MM.1S (cell line): ENCODE data around the gene ANKRD60.

Source experiments
- DNase-seq: peaks from one replicate; pipeline ENCODE4 v3.0.0-alpha.2; 2015
- H2AFZ ChIP-seq: fragments of 300-600 bp; sonication (generic); 2 replicates; pipeline ENCODE4 v1.6.0; 2016; ENCODE audit warnings: antibody characterized with exemption, low read length
- H3F3A ChIP-seq: fragments of 300-600 bp; sonication (generic); 2 replicates; pipeline ENCODE4 v1.6.1; 2016; ENCODE audit warnings: mild to moderate bottlenecking, antibody characterized with exemption, low read length, moderate library complexity, mixed read lengths; ENCODE audit not compliant: insufficient read depth
- H3K27ac ChIP-seq: fragments of 300-600 bp; sonication (generic); 2 replicates; pipeline ENCODE4 v1.5.1; 2016; ENCODE audit warnings: mild to moderate bottlenecking, low read length
- H3K27me3 ChIP-seq: fragments of 300-600 bp; sonication (generic); replicated peaks from 2 replicates; pipeline ENCODE4 v1.6.0; 2016; ENCODE audit warnings: low read length; ENCODE audit not compliant: insufficient read depth
- H3K36me3 ChIP-seq: fragments of 300-600 bp; sonication (generic); replicated peaks from 2 replicates; pipeline ENCODE4 v1.6.1; 2016; ENCODE audit warnings: mild to moderate bottlenecking, low read length, mixed read lengths; ENCODE audit not compliant: insufficient read depth
- H3K4me1 ChIP-seq: fragments of 300-600 bp; sonication (generic); 2 replicates; pipeline ENCODE4 v1.6.1; 2016; ENCODE audit warnings: low read length, mixed read lengths
- H3K4me2 ChIP-seq: fragments of 300-600 bp; sonication (generic); 2 replicates; pipeline ENCODE4 v1.6.0; 2016; ENCODE audit warnings: low read depth, low read length
- H3K4me3 ChIP-seq: fragments of 300-600 bp; sonication (generic); 2 replicates; pipeline ENCODE4 v1.5.1; 2016; ENCODE audit warnings: low read length, mixed read lengths
- H3K79me2 ChIP-seq: fragments of 300-600 bp; sonication (generic); 2 replicates; pipeline ENCODE4 v1.6.1; 2016; ENCODE audit warnings: mixed run types, low read length, mixed read lengths
- H3K9ac ChIP-seq: fragments of 300-600 bp; sonication (generic); 2 replicates; pipeline ENCODE4 v1.6.1; 2016; ENCODE audit warnings: low read length, mixed read lengths
- H3K9me2 ChIP-seq: fragments of 300-600 bp; sonication (generic); replicated peaks from 2 replicates; pipeline ENCODE4 v1.6.1; 2016; ENCODE audit warnings: mild to moderate bottlenecking, low read length, mixed read lengths; ENCODE audit not compliant: insufficient read depth
- H3K9me3 ChIP-seq: fragments of 300-600 bp; sonication (generic); replicated peaks from 2 replicates; pipeline ENCODE4 v1.6.1; 2016; ENCODE audit warnings: mild to moderate bottlenecking, low read length, mixed read lengths; ENCODE audit not compliant: insufficient read depth
- H4K20me1 ChIP-seq: fragments of 300-600 bp; sonication (generic); 2 replicates; pipeline ENCODE4 v1.6.1; 2016; ENCODE audit warnings: mild to moderate bottlenecking, low read length, moderate library complexity, mixed read lengths; ENCODE audit not compliant: insufficient read depth
- EZH2 ChIP-seq: fragments of 300-600 bp; sonication (generic); optimal IDR thresholded peaks from 2 replicates; pipeline ENCODE3; 2017; ENCODE audit warnings: low read depth, mild to moderate bottlenecking, antibody characterized with exemption, low read length, mixed read lengths
- EZH2phosphoT487 ChIP-seq: fragments of 300-600 bp; sonication (generic); IDR thresholded peaks from 2 replicates; pipeline ENCODE4 v1.6.1; 2018; ENCODE audit warnings: antibody characterized with exemption, low read length
- TF ChIP-seq, protein P1 (sequence below): fragments of 300-600 bp; sonication (generic); IDR thresholded peaks from 2 replicates; pipeline ENCODE4 v1.5.1; 2016; ENCODE audit warnings: antibody characterized with exemption, low read length, mixed read lengths

Gene ANKRD60

DNA sequence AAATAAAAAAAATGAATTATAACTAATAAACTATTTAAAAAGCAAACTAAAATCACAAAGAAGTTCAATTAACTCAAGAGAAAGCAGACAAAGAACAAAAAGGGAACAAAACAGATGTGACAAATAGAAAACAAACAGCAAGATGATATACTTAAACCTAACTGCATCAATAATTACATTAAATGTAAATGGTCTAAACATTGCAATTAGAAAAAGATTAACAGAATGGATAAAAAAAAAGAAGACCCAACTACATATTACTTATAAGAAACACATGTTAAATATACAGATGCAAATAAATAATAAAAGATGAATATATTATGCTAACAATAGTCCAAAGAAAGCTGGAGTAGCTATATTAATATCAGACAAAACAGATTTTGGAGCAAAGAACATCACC lies 45.9 kb upstream of the ANKRD60 start:
- no peaks in the 10 kb centered on the region for H4K20me1 ChIP-seq
- no peak for DNase-seq
- H3K27me3 ChIP-seq, result no peaks in the 10 kb centered on the region
- no peaks in the 10 kb centered on the region for H3K9me2 ChIP-seq
- no peaks in the 10 kb centered on the region for H3K9me3 ChIP-seq
- H3F3A ChIP-seq, result no peaks in the 10 kb centered on the region
- H3K4me2 ChIP-seq, result no peak overlapping the region
- H3K27ac ChIP-seq, result no peak overlapping the region
- no peaks in the 10 kb centered on the region for H3K4me1 ChIP-seq
- TF ChIP-seq EZH2, result no peak
- no peak for TF ChIP-seq EZH2phosphoT487
- TF ChIP-seq, protein P1, sequence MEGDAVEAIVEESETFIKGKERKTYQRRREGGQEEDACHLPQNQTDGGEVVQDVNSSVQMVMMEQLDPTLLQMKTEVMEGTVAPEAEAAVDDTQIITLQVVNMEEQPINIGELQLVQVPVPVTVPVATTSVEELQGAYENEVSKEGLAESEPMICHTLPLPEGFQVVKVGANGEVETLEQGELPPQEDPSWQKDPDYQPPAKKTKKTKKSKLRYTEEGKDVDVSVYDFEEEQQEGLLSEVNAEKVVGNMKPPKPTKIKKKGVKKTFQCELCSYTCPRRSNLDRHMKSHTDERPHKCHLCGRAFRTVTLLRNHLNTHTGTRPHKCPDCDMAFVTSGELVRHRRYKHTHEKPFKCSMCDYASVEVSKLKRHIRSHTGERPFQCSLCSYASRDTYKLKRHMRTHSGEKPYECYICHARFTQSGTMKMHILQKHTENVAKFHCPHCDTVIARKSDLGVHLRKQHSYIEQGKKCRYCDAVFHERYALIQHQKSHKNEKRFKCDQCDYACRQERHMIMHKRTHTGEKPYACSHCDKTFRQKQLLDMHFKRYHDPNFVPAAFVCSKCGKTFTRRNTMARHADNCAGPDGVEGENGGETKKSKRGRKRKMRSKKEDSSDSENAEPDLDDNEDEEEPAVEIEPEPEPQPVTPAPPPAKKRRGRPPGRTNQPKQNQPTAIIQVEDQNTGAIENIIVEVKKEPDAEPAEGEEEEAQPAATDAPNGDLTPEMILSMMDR, result no peak
- no peak overlapping the region for H3K4me3 ChIP-seq
- H3K36me3 ChIP-seq, result no peaks in the 10 kb centered on the region
- H3K79me2 ChIP-seq, result no peaks in the 10 kb centered on the region
- H3K9ac ChIP-seq, result no peak overlapping the region
- H2AFZ ChIP-seq, result no peak overlapping the region

DNA sequence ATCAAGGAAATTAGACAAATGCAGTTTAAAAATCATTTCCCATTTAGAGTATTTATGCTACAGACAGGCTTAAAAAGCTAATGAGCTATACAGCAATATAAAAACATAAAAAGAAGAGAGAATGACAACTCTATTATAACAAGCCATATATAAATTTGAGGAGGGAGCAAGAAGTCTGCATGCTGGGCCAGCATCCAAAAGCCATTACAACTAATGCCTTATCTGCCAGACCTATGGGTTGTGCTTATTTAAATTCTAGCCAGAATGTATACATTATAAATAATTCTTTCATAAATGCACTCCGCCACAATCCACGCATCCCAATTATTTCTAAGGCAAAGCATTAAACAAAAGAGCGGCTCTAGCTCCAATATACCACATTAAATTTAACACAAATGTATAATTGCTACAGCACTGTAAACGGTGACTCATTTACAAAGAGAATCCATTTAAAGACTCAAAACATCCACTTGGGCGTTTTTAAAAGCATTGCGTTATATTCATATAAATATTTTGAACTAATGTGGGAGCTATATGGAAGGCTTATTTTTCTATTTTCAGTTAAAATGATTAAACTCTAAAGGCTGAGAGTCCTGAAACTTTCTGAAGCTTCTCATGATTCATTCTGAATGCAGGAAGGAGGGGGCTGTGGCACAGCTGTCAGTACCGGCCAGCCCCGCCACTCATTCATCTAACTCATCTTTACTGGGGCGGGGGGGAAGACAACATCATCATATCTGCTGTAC lies 43.3 kb upstream of the ANKRD60 start:
- Histone ChIP-seq H3K9me3 (no peaks in the 10 kb centered on the region), H3K4me3 (no peak overlapping the region), H3K4me1 (0 out of 2 replicates have a peak, but pooled peaks cover 10% of the 10 kb centered on the region), H3K9ac (no peak overlapping the region), H3K36me3 (no peaks in the 10 kb centered on the region), H4K20me1 (no peaks in the 10 kb centered on the region), H2AFZ (no peak overlapping the region), H3F3A (peaks cover 8% of the 10 kb centered on the region; the same call in 1 of the 2 replicates), H3K27ac (no peak overlapping the region), H3K9me2 (no peaks in the 10 kb centered on the region), H3K27me3 (no peaks in the 10 kb centered on the region), H3K4me2 (no peak overlapping the region), H3K79me2 (no peaks in the 10 kb centered on the region)
- TF ChIP-seq, protein P1, result no peak
- TF ChIP-seq EZH2 (no peak), EZH2phosphoT487 (no peak)
- no peak for DNase-seq

DNA sequence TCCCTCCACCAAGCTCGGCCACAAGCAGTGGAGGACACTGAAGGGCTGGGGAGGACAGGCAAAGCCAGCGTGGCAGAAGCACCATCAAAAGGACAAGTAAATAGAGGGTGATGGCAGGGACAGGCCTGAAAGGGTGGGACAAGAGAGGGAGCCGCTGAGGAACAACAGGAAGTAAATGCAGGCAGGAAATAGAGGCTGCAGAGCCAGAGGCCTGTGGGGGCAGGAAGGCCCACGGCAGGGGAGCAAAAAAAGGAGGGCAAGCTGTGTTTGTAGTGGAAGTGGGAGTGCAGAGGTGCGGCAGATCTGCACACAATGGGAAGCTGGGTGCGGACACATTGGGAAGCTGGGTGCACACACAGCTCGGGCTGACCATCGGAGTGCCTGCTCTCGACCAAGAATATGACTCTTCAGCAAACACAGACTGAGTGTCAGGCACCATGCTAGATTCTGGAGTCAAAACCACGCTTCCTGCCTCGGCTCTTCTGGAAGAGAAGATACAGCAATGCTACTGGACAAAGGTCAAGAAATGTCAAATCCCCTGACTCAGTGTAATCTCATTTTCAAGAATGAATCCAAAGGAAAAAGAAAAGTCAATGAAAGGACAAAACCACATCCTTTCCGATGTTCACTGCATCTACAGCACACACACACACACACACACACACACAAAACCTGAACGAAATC lies 40.6 kb upstream of the ANKRD60 start:
- 0 out of 2 replicates have a peak, but pooled peaks cover 12% of the 10 kb centered on the region for H3K4me1 ChIP-seq
- no peak overlapping the region for H2AFZ ChIP-seq
- no peaks in the 10 kb centered on the region for H3K9me3 ChIP-seq
- no peaks in the 10 kb centered on the region for H3K9me2 ChIP-seq
- no peak overlapping the region for H3K4me3 ChIP-seq
- H3F3A ChIP-seq, result peaks cover 8% of the 10 kb centered on the region; the same call in 1 of the 2 replicates
- no peak overlapping the region for H3K9ac ChIP-seq
- H3K27me3 ChIP-seq, result no peaks in the 10 kb centered on the region
- no peak overlapping the region for H3K4me2 ChIP-seq
- H4K20me1 ChIP-seq, result no peaks in the 10 kb centered on the region
- no peaks in the 10 kb centered on the region for H3K79me2 ChIP-seq
- no peak for DNase-seq
- TF ChIP-seq EZH2phosphoT487 (no peak), EZH2 (no peak)
- TF ChIP-seq, protein P1, result no peak
- H3K36me3 ChIP-seq, result no peaks in the 10 kb centered on the region
- no peak overlapping the region for H3K27ac ChIP-seq
